PFSK-1 (cell line): ENCODE results near the gene SLC38A2.
A peak's percentile ranks its signal among the peaks of the same experiment; 100 is the strongest.

Source experiments
- FOXP2 ChIP-seq: optimal IDR thresholded peaks from 2 replicates; pipeline ENCODE3; 2011; ENCODE audit warnings: borderline replicate concordance, control low read depth, inconsistent platforms; ENCODE audit not compliant: insufficient read depth; ENCODE audit errors: extremely low read length, extremely low read depth
- POLR2AphosphoS5 ChIP-seq: IDR thresholded peaks from 2 replicates; pipeline ENCODE4 v1.6.1; 2012; ENCODE audit warnings: low read depth, mild to moderate bottlenecking, control low read depth, low read length, moderate library complexity
- REST ChIP-seq, 2 experiments: IDR thresholded peaks; 2 replicates each; pipeline versions ENCODE4 v1.6.1 to v1.8.0; 2011 to 2012; ENCODE audit warnings: low read depth in 2 of 2, low read length in 2 of 2, control low read depth in 1 of 2, inconsistent platforms in 1 of 2, mild to moderate bottlenecking in 1 of 2, moderate library complexity in 1 of 2; ENCODE audit not compliant: insufficient read depth in 1 of 2
- TAF1 ChIP-seq: IDR thresholded peaks from 2 replicates; pipeline ENCODE4 v1.6.1; 2012; ENCODE audit warnings: low read length, control low read depth, borderline replicate concordance; ENCODE audit not compliant: insufficient read depth

- TF ChIP-seq POLR2AphosphoS5 (0 out of 2 replicates have a peak, but pooled peaks have one; percentile 64), REST (IDR thresholded peaks at IDR 0.05; ENCODE audit: insufficient read depth in 1 of 2, low read depth in 2 of 2, low read length in 2 of 2) (peak in 1 of 2 experiments; percentile 25; a peak in 1 of 4 replicates), TAF1 (peak; percentile 55; the same call in 1 of the 2 replicates), FOXP2 (peak; percentile 68)
Observed at GRCh38 chr12:46370792-46371717, 1.5 kb downstream of the SLC38A2 start.
